GM21447 (cell line): ENCODE data around the gene RRM1.

Source experiments
- ATAC-seq: cut with Tn5 transposase; IDR thresholded peaks from one replicate; pipeline ENCODE4 v1.9.1; 2021; ENCODE audit not compliant: unreplicated experiment

The RRM1 gene

GRCh38 chr11:4185561-4185960 lies 91.0 kb downstream of the RRM1 start:
- no peak for ATAC-seq

GRCh38 chr11:4186464-4187054 lies 92.0 kb downstream of the RRM1 start:
- no peak for ATAC-seq

- peak; percentile 85 for ATAC-seq
Observed at GRCh38 chr11:4187055-4187988, 92.7 kb downstream of the RRM1 start.
